ENCODE data around the gene NOXA1.

NOXA1 gene

DNA sequence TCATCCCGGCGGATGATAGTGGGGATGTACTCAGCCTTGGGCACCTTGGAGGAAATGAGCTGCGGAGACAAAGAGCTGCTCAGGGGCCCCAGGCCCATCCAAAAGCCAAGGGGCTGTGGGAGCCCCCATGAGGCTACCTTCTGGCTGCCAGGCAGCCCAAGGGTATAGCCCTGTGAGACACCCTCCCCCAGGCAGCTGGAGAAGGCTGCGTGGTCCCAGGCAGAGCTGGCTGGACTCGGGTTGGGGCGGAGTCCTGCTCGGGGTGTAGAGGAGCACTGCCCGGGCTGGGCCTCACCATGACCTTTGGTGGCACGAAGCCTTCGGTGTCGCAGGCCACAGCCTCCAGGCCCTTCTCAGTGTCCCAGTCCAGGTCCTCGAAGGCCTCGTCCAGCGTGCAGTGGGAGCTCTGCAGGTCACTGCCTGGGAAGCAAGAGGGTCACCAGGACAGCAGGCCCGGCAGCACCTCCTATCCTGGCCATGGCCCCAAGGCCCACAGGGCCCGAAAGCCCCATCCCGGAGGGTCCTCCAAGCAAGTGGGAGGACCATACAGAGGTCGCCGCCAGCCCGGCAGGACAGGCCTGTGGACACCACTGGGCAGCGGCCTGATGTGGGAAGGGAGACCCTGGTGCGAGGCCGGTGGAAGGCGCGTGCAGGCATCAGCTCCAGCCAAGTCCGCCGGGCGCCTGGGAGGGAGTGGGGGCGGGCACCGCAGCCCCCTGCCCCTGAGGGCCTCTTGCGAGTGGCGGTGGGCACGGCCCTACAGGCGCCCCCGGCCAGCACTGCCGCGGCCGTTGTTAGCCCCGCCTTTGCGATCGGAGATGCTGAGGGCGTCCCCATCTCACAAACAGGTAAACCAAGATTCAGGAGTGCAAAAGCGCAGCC, 29.8 kb downstream of the NOXA1 start:
- no peak for DNase-seq (ENCODE audit: insufficient read length, low spot score)
- no peak for TF ChIP-seq PAX5 (IDR thresholded peaks at IDR 0.05; ENCODE audit: insufficient read depth, low read length, severe bottlenecking)
- TF ChIP-seq POLR2AphosphoS5 (IDR thresholded peaks at IDR 0.05; ENCODE audit: low read depth, low read length) = no peak
- TF ChIP-seq SPI1 (IDR thresholded peaks at IDR 0.05; ENCODE audit: low read depth, low read length) = no peak
- no peak for TF ChIP-seq POU2F2 (IDR thresholded peaks at IDR 0.05; ENCODE audit: low read depth, low read length)
- TF ChIP-seq POLR2A (IDR thresholded peaks at IDR 0.05; ENCODE audit: low read depth, low read length) = no peak
- no peak for TF ChIP-seq TAF1 (IDR thresholded peaks at IDR 0.05; ENCODE audit: low read depth, low read length)
- no peak for FAIRE-seq

DNA sequence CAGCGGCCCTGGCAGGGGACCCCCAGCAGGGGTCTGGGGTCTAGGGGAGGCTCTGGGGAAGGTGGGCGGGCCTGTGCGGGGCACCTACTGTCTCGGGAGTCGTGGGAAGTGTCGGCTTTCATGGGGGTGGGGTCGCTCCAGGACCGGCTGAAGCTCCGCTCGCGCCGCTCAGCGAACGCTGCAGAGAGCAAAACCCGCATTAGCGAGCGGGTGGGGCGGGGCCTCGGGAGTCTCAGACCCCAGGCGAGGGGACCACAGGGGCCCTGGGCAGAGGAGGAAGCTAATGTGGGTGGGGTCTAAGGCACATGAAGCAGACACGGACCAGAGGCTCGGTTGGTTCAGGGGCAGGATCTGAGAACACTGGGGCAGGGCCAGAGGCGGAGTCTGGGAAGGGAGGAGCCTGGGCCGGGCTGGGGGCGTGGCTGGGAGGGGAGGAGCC, 30.5 kb downstream of the NOXA1 start:
- DNase-seq (ENCODE audit: insufficient read length, low spot score) (peak; percentile 91), FAIRE-seq (peak; percentile 71)

DNA sequence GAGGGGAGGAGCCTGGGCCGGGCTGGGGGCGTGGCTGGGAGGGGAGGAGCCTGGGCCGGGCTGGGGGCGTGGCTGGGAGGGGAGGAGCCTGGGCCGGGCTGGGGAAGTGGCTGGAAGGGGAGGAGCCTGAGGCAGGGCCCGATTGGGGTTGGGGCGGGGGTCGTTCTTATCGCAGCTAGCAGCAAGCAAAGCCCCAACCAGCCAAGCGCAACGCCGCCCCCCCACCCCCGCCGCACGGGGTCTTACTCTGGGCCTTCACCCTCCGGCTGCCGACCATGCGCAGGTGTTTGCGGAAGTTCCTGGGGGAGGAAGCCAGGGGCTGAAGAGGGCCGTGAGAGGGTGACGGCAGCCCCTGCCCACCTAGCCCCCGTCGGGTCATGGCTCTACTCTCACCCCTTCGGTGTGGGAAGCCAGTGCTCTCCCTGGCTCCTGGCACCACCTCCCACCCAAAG, 31.0 kb downstream of the NOXA1 start:
- no peak for TF ChIP-seq POLR2AphosphoS5 (IDR thresholded peaks at IDR 0.05; ENCODE audit: low read depth, low read length)
- TF ChIP-seq PAX5 (IDR thresholded peaks at IDR 0.05; ENCODE audit: insufficient read depth, low read length, severe bottlenecking) = no peak
- no peak for TF ChIP-seq SPI1 (IDR thresholded peaks at IDR 0.05; ENCODE audit: low read depth, low read length)
- TF ChIP-seq POLR2A (IDR thresholded peaks at IDR 0.05; ENCODE audit: low read depth, low read length) = no peak
- TF ChIP-seq POU2F2 (IDR thresholded peaks at IDR 0.05; ENCODE audit: low read depth, low read length) = no peak
- TF ChIP-seq TAF1 (IDR thresholded peaks at IDR 0.05; ENCODE audit: low read depth, low read length) = no peak
- DNase-seq (ENCODE audit: insufficient read length, low spot score) = peak; percentile 72
- FAIRE-seq = no peak

More for the DNA sequence above, 30.5 kb downstream of the NOXA1 start:
- TF ChIP-seq POLR2AphosphoS5 (IDR thresholded peaks at IDR 0.05; ENCODE audit: low read depth, low read length) = no peak

DNA sequence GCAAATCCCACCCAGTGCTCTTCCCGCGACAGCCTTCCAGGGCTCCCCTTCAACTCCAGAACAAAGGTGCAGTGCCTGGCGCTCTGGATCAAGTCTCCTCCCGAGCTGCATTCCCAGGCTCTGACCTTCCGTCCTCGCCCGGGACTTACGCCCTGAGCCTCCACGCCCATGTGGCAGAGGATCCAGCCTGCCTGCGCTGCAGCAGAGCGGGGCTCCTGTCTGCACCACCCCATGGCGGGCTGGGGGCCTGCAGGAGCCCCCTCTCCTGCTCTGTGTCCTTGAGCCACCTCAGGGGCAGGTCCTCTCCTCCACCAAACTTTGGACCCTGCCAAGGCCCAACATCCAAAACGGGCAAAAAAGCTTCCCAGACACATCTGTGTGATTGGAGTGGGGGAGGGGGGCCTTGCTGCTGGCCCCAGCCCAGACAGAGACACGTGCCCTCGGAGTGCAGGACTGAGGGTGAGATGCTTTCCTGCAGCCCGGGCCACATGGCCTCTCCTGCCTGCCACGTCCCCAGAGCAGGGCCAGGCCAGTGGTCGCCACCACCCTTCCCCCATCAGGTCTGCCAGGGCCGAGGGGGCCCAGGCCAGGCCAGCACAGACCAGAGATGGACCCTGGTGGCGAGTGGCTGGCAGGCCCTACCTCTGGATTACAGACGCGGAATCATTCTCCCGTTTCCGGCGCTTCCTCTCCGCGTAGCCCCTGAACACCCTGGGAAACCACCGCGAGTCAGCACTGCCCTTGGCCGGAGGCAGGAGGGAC, 31.6 kb downstream of the NOXA1 start:
- DNase-seq (ENCODE audit: insufficient read length, low spot score) (no peak), FAIRE-seq (peak; percentile 20)
- TF ChIP-seq SPI1 (IDR thresholded peaks at IDR 0.05; ENCODE audit: low read depth, low read length) = no peak

DNA sequence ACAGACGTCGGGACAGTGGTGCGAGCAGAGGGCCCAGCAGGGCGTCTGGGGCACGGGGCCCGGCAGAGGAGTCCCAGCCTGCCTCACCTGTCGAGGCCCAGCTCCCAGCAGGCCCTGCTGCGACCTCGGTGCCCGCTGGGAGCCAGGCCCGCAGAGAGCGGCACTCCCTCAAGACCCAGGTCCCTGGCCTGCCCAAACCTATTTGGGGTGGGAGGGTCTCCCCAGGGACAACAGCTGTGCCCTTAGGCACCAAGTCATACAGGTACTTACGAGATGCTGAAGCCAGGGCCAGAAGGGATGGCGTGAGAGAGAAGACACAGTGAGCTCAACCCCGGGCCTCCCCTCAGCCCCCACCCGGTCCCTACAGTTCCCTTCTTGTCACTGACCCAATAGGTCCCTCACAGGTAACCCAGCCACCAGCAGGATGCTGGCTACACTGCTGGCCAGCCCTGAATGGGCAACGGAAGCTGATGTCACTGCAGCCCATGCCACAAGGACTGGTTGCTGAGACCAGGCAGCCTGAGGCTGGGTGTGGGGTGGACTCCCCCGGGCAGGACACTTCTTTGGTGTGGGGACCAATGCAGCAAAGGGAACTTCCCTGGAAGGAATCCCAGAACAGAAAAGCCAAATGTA, 32.3 kb downstream of the NOXA1 start:
- FAIRE-seq = no peak
- DNase-seq (ENCODE audit: insufficient read length, low spot score) = no peak
- TF ChIP-seq PAX5 (IDR thresholded peaks at IDR 0.05; ENCODE audit: insufficient read depth, low read length, severe bottlenecking) (no peak), SPI1 (IDR thresholded peaks at IDR 0.05; ENCODE audit: low read depth, low read length) (no peak), POLR2AphosphoS5 (IDR thresholded peaks at IDR 0.05; ENCODE audit: low read depth, low read length) (no peak), TAF1 (IDR thresholded peaks at IDR 0.05; ENCODE audit: low read depth, low read length) (no peak), POU2F2 (IDR thresholded peaks at IDR 0.05; ENCODE audit: low read depth, low read length) (no peak), POLR2A (IDR thresholded peaks at IDR 0.05; ENCODE audit: low read depth, low read length) (no peak)

DNA sequence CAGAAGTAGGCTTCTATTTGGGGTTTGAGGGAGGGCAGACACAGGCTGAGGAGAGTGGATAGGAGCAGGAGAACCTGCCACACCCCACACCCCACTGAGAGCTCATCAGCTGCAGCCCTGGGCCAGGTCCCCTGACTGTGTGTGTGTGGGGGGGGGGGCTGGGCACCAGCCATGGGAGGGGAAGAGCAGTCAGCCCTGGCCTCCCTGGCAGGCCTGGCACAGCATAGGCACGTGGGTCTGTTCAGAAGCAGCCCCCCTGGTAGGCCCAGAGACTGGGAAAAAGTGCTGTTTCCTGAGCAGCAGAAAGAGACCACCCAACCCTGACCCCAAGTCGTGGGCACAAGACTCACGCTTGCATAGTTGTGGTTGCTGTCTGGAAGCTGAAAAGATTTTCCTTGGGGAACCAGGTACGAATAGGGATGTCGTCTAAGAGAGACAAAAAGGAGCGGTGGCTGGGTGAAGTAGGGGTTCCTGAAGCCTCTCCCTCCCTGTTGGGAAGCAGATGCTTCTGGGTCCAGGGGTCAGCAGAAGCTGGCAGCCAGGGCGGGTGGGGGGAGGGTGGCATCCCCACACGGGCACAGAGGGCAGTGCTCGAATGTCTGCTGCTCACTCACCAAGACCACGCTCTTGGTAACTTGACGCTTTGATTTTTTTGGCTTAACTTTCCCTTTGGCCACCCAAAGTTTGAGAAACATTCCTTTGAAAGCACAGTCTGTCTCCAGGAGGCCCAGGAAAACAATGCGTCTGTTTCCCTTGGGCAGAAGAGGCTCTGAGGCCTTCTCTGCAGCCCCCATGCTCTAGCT, 33.1 kb downstream of the NOXA1 start:
- DNase-seq (ENCODE audit: insufficient read length, low spot score) (no peak), FAIRE-seq (no peak)

DNA sequence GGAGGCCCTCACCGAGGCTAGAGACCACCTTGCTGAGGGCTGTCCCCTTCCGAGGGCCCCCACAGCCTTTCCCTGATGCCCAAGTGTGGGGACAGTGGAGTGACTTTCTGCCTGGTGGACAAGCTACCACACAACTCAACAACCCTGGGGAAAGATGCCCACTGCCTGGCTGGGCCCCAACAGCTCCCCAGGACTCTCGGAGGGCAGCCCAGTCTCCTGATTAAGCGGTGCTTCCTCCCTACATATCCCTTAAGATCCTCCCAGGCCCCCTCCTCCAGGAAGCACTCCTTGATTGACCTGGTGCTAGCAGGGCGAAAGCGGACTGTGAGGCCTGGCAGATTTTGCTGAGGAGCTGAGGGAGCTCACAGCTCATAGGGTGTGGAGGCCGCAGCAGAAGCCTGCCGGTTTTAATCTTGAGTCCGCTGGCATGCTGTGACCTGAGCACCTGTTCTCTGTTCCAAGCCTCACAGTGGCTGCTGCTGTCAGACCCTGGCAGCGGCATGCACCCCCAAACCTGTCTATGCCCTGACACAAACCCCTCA, 33.7 kb downstream of the NOXA1 start:
- DNase-seq (ENCODE audit: insufficient read length, low spot score) (no peak), FAIRE-seq (no peak)
- no peak for TF ChIP-seq SPI1 (IDR thresholded peaks at IDR 0.05; ENCODE audit: low read depth, low read length)
- TF ChIP-seq POU2F2 (IDR thresholded peaks at IDR 0.05; ENCODE audit: low read depth, low read length) = no peak
- TF ChIP-seq TAF1 (IDR thresholded peaks at IDR 0.05; ENCODE audit: low read depth, low read length) = no peak
- TF ChIP-seq POLR2AphosphoS5 (IDR thresholded peaks at IDR 0.05; ENCODE audit: low read depth, low read length) = no peak
- no peak for TF ChIP-seq PAX5 (IDR thresholded peaks at IDR 0.05; ENCODE audit: insufficient read depth, low read length, severe bottlenecking)
- TF ChIP-seq POLR2A (IDR thresholded peaks at IDR 0.05; ENCODE audit: low read depth, low read length) = no peak

More for the DNA sequence above, 33.1 kb downstream of the NOXA1 start:
- TF ChIP-seq POLR2A (IDR thresholded peaks at IDR 0.05; ENCODE audit: low read depth, low read length) (no peak), SPI1 (IDR thresholded peaks at IDR 0.05; ENCODE audit: low read depth, low read length) (no peak), POLR2AphosphoS5 (IDR thresholded peaks at IDR 0.05; ENCODE audit: low read depth, low read length) (no peak), POU2F2 (IDR thresholded peaks at IDR 0.05; ENCODE audit: low read depth, low read length) (no peak), TAF1 (IDR thresholded peaks at IDR 0.05; ENCODE audit: low read depth, low read length) (no peak), PAX5 (IDR thresholded peaks at IDR 0.05; ENCODE audit: insufficient read depth, low read length, severe bottlenecking) (no peak)

DNA sequence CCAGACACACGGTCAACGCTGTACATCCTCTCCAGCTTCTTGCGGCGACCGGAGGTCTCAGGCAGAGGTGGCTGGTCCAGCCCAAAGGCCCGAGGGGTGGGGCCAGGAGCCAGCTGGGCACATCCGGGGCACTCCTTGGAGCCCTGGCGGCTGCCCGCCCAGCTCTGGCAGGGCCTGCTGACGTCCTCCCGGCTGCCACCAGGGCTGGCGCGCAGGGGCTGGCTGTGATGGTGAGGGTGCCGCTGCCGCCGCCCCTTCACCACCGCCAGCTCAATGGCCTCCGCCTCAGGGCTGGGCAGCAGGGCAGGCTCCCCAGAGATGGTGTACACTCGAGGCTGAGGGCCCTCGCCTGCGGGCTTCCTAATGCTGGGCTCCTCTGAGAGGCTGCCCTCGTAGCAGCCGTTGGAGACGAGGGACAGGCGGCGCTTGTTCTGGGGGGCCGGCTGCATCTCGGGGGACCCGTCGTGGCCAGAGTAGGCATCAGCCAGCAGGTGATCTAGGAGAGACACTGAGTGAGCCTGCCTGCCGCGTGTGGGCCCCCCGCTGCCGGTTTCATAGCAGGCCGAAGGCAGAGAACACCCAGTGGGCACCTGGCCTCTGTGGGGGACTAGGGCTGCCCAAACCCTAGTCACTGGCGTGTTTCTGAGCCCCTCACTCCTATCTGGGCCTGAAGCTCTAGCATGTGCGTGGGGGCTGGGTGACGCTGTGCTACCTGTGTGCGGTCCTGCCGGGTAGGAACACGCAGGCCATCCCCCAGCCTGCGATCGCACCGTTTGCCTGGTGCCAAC, 34.4 kb downstream of the NOXA1 start:
- no peak for TF ChIP-seq TAF1 (IDR thresholded peaks at IDR 0.05; ENCODE audit: low read depth, low read length)
- TF ChIP-seq SPI1 (IDR thresholded peaks at IDR 0.05; ENCODE audit: low read depth, low read length) = no peak
- TF ChIP-seq POLR2AphosphoS5 (IDR thresholded peaks at IDR 0.05; ENCODE audit: low read depth, low read length) = no peak
- no peak for TF ChIP-seq PAX5 (IDR thresholded peaks at IDR 0.05; ENCODE audit: insufficient read depth, low read length, severe bottlenecking)
- TF ChIP-seq POU2F2 (IDR thresholded peaks at IDR 0.05; ENCODE audit: low read depth, low read length) = no peak
- no peak for TF ChIP-seq POLR2A (IDR thresholded peaks at IDR 0.05; ENCODE audit: low read depth, low read length)
- DNase-seq (ENCODE audit: insufficient read length, low spot score) = no peak
- FAIRE-seq = no peak

Measured in GM12891 (cell line).